ENCODE data around the gene BICDL2. TPM values are rescaled to one million over a fixed set of nuclear protein-coding genes. Genes with fewer than 3 reads are reported as not detected.

Gene BICDL2
- total RNA-seq, 1 donor from 2014 or later = 16.3 TPM

DNA sequence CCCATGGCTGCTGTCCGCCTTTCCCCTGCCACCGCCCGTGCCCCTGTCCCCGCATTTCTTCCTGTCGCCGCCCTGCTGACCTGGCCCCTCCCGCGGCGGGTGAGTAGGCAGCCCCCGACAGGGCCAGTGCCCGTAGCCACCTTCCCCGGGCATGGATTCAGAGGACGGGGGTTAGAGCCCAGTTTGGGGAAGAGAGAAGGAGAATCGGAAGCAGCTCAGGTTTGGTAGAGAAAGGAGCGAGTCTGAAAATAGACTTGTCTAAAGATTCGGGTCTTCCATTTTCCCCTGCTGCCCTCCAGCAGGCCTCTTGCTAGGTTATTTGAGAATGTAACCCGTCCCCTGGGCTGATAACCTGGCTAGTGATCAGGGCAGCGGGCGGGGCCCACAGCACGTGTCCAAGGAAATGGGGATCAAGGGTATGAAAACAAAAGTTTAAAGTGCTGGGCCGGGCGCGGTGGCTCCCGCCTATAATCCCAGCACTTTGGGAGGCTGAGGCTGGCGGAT, 31.9 kb downstream of the BICDL2 start:
- intact Hi-C loops (cut with DNase I) = no loop called here
- Histone ChIP-seq H3K27ac (peak overlapping the region; percentile 60), H3K4me1 (peaks cover 19% of the 10 kb centered on the region), H3K9me3 (no peaks in the 10 kb centered on the region), H3K4me3 (peak overlapping the region; percentile 37), H3K36me3 (no peaks in the 10 kb centered on the region), H3K27me3 (peaks cover 20% of the 10 kb centered on the region)
- TF ChIP-seq, protein P1, sequence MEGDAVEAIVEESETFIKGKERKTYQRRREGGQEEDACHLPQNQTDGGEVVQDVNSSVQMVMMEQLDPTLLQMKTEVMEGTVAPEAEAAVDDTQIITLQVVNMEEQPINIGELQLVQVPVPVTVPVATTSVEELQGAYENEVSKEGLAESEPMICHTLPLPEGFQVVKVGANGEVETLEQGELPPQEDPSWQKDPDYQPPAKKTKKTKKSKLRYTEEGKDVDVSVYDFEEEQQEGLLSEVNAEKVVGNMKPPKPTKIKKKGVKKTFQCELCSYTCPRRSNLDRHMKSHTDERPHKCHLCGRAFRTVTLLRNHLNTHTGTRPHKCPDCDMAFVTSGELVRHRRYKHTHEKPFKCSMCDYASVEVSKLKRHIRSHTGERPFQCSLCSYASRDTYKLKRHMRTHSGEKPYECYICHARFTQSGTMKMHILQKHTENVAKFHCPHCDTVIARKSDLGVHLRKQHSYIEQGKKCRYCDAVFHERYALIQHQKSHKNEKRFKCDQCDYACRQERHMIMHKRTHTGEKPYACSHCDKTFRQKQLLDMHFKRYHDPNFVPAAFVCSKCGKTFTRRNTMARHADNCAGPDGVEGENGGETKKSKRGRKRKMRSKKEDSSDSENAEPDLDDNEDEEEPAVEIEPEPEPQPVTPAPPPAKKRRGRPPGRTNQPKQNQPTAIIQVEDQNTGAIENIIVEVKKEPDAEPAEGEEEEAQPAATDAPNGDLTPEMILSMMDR (IDR thresholded peaks at IDR 0.05) = no peak
- DNase-seq (peak; percentile 83), ATAC-seq (peak; percentile 6)

DNA sequence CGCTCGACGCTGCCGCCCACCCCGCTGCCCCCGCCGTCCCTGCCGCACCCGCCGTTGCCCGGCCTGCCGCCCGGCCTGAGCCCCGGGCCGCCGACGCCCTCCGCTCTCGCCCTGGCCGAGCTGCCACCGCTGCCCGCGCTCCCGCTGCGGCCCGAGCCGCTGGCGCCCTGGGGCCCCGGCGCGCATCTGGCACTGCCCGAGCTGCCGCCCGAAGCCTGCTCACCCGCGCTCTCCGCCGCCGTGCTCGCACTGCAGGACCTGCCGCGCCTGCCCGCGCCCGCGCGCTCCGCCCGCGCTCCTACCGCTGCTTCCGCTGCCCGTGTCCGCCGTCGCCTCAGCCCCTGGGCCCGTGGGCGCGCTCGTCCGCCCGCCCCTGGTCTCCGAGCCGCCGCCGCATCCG, 32.4 kb downstream of the BICDL2 start:
- Histone ChIP-seq H3K4me3 (no peak overlapping the region), H3K4me1 (peaks cover 19% of the 10 kb centered on the region), H3K27me3 (peaks cover 15% of the 10 kb centered on the region), H3K27ac (no peak overlapping the region), H3K9me3 (no peaks in the 10 kb centered on the region), H3K36me3 (no peaks in the 10 kb centered on the region)
- ATAC-seq (no peak), DNase-seq (no peak)
- TF ChIP-seq, protein P1 (IDR thresholded peaks at IDR 0.05) = no peak
- intact Hi-C loops (cut with DNase I) = no loop called here

DNA sequence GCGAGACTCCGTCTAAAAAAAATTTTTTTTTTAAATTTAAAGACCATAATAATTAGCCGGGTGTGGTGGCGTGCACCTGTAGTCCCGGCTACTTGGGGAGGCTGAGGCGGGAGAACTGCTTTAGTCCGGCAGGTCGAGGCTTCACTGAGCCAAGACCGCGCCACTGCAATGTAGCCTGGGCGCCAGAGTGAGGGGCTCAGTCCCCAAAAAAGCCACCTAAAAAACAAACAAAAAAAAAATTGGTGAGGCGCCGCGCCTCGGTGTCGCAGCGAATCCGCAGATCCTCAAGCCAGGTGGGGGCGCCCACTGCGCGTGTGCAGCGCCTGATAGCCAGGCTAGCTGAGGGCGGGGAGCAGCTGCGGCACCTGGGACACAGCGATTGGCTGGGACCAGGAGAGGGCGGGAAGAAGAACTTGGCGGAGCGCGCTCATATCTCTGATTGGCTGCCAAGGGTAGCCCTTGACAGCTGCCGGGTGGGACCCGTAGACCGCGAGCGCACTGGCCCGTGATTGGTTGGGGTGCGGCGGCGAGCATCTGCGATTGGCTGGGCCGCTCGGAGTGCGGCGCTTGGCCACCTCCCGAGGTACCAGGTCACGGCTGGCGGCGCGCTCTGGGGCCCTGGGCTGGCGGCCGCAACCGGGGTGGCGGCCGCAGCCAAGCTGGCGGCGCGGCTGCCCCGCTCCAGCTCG, 33.0 kb downstream of the BICDL2 start:
- peaks cover 18% of the 10 kb centered on the region for H3K4me1 ChIP-seq
- TF ChIP-seq, protein P1 (IDR thresholded peaks at IDR 0.05) = peak; percentile 56
- H3K4me3 ChIP-seq = no peak overlapping the region
- H3K27ac ChIP-seq = no peak overlapping the region
- no peaks in the 10 kb centered on the region for H3K9me3 ChIP-seq
- H3K36me3 ChIP-seq = no peaks in the 10 kb centered on the region
- DNase-seq (peak; percentile 98), ATAC-seq (peak; percentile 97)
- intact Hi-C loops (cut with DNase I) = no loop called here
- peaks cover 13% of the 10 kb centered on the region for H3K27me3 ChIP-seq

DNA sequence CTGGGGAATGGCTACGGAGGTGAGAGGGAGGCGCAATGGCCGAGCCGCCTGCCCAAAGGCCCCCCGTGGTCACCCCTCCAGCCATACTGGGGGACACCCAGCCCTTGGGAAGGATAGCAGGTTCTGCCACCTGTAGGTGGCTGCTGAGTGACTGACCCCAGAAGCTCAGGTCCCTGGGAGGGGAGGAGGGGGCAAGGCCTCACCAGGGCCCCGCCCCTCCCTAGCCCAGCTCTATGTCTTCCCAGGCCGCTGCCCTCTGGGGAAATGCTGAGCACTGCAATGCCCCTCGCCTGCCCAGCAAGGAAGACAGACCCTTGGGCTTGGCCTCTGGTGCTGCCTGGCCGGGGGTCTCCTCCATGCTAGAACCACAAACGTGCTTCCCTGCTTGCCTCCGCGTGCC, 35.4 kb downstream of the BICDL2 start:
- DNase-seq = no peak
- no peaks in the 10 kb centered on the region for H3K9me3 ChIP-seq
- peaks cover 13% of the 10 kb centered on the region for H3K27me3 ChIP-seq
- no peak for ATAC-seq
- intact Hi-C loops (cut with DNase I) = no loop called here
- H3K4me1 ChIP-seq = no peaks in the 10 kb centered on the region
- no peak overlapping the region for H3K27ac ChIP-seq
- H3K36me3 ChIP-seq = no peaks in the 10 kb centered on the region
- no peak overlapping the region for H3K4me3 ChIP-seq
- TF ChIP-seq, protein P1 (IDR thresholded peaks at IDR 0.05) = no peak

DNA sequence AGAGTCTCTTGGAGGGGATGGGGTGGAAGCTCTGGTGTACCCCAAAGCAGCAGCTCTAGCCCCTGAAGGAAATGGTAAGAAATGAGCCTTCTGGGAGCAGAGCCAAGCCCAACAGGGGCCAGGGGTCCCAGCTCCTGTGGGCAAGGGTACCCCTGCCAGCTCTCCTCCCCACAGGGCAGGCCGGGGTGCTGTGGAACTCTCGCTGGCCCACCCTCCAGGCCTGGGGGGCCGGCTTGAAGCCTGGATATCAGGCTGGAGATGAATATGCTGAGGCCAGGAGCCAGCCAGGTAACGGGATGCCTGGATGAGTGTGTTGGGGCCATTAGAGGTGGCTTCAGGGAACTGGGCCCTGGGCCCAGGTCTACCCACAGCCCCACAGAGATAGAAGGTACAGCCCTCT, 36.2 kb downstream of the BICDL2 start:
- no peak overlapping the region for H3K4me3 ChIP-seq
- TF ChIP-seq, protein P1 (IDR thresholded peaks at IDR 0.05) = no peak
- intact Hi-C loops (cut with DNase I) = no loop called here
- H3K27me3 ChIP-seq = peaks cover 6% of the 10 kb centered on the region
- H3K27ac ChIP-seq = no peak overlapping the region
- DNase-seq = no peak
- H3K4me1 ChIP-seq = no peaks in the 10 kb centered on the region
- H3K9me3 ChIP-seq = no peaks in the 10 kb centered on the region
- ATAC-seq = no peak
- no peaks in the 10 kb centered on the region for H3K36me3 ChIP-seq
